ENCODE results near the gene XRCC5. TPM values are rescaled to one million over a fixed set of nuclear protein-coding genes. Genes with fewer than 3 reads are reported as not detected.
A peak's percentile ranks its signal among the peaks of the same experiment; 100 is the strongest.

Gene XRCC5
- total RNA-seq, 4 donors from 2014 or later, result 87.3 to 202 (median 170) TPM

- H3K9me3 ChIP-seq, result no peaks in the 10 kb centered on the region
- WGBS, 2 donors, result 56 to 69% methylated on average over 3 of the region's 3 CpGs
- H3K27me3 ChIP-seq, result no peaks in the 10 kb centered on the region
- intact Hi-C loops (cut with DNase I), result no loop called here
- no peak for TF ChIP-seq CTCF (IDR thresholded peaks at IDR 0.05)
- no peak for TF ChIP-seq POLR2A (IDR thresholded peaks at IDR 0.05)
- no peak overlapping the region for H3K4me3 ChIP-seq
- H3K27ac ChIP-seq, result no peak overlapping the region
- peaks cover 5 to 50% (median 10%) of the 10 kb centered on the region in 3 donors for H3K36me3 ChIP-seq
- DNase-seq, result no peak
- no peaks in the 10 kb centered on the region for H3K4me1 ChIP-seq
Measured at GRCh38 chr2:216210701-216211540, 101.8 kb downstream of the XRCC5 start.

GRCh38 chr2:216211614-216212145, 102.5 kb downstream of the XRCC5 start:
- Histone ChIP-seq H3K27ac (no peak overlapping the region), H3K4me1 (peaks cover 0 to 2% (median 0%) of the 10 kb centered on the region in 3 donors), H3K27me3 (no peaks in the 10 kb centered on the region), H3K4me3 (no peak overlapping the region), H3K9me3 (no peaks in the 10 kb centered on the region), H3K36me3 (peaks cover 0 to 42% (median 10%) of the 10 kb centered on the region in 3 donors)
- 96 to 97% methylated on average over 2 of the region's 2 CpGs for WGBS, 2 donors
- no peak for DNase-seq
- TF ChIP-seq CTCF (IDR thresholded peaks at IDR 0.05), result no peak
- no peak for TF ChIP-seq POLR2A (IDR thresholded peaks at IDR 0.05)
- intact Hi-C loops (cut with DNase I), result no loop called here

DNA sequence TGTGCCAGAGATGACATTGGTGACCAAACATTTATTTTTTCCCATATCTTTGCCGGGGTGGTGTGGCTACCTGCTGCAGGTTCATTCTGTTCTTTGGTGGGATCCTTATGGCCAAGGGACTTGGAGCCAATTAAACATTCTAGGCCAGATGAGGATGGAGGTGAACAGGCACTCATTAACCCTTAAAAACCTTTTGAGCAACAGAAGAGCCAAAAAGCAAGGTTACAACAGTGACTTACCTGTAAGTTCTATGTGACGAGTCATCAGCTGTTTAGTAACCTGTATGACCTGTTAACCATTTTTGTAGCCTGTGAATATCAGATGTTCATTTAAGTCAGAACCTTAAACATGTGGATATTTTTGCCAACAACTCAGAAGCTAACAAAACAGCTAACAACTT, 105.6 kb downstream of the XRCC5 start:
- H3K4me3 ChIP-seq, result no peak overlapping the region
- no peak overlapping the region for H3K27ac ChIP-seq
- no peaks in the 10 kb centered on the region for H3K27me3 ChIP-seq
- no peak for DNase-seq
- no peak for TF ChIP-seq CTCF (IDR thresholded peaks at IDR 0.05)
- no peak for TF ChIP-seq POLR2A (IDR thresholded peaks at IDR 0.05)
- intact Hi-C loops (cut with DNase I), result no loop called here
- peaks cover 0 to 18% (median 0%) of the 10 kb centered on the region in 3 donors for H3K36me3 ChIP-seq
- H3K9me3 ChIP-seq, result no peaks in the 10 kb centered on the region
- H3K4me1 ChIP-seq, result peaks cover 0 to 10% (median 0%) of the 10 kb centered on the region in 3 donors
- WGBS, 2 donors, result 73 to 74% methylated on average over 2 of the region's 2 CpGs

GRCh38 chr2:216215658-216216390, 106.7 kb downstream of the XRCC5 start:
- WGBS, 2 donors, result 80 to 86% methylated on average over 3 to 4 of the region's 4 CpGs
- Histone ChIP-seq H3K27me3 (no peaks in the 10 kb centered on the region), H3K4me3 (no peak overlapping the region), H3K9me3 (no peaks in the 10 kb centered on the region), H3K4me1 (peaks cover 0 to 10% (median 0%) of the 10 kb centered on the region in 3 donors), H3K36me3 (peaks cover 0 to 11% (median 0%) of the 10 kb centered on the region in 3 donors), H3K27ac (no peak overlapping the region)
- intact Hi-C loops (cut with DNase I), result no loop called here
- no peak for DNase-seq
- peak in 2 of 6 experiments; percentile 17 to 44 for TF ChIP-seq CTCF (IDR thresholded peaks at IDR 0.05)
- TF ChIP-seq POLR2A (IDR thresholded peaks at IDR 0.05), result no peak
